ENCODE measurements around the gene EHD1. TPM values are rescaled to one million over a fixed set of nuclear protein-coding genes. Genes with fewer than 3 reads are reported as not detected.

Gene EHD1
- total RNA-seq, 1 experiment from 2014 or later: 110 TPM

- CTCF ChIA-PET: interaction anchor here (0.6 kb wide), 1 partner anchor 202 kb away, joined by 3 read pairs; no protein-coding TSS in a partner anchor
- no peaks in the 10 kb centered on the region for H3K27me3 ChIP-seq (ENCODE audit: insufficient read depth, low read depth)
- H3K4me3 ChIP-seq: peak overlapping the region; percentile 76; the same call in 1 of the 2 replicates
- POLR2A ChIA-PET (ENCODE audit: unreplicated experiment): interaction anchor here (0.5 to 0.6 kb wide), 2 partner anchors 20 to 577 kb away, joined by 3 to 4 read pairs; no protein-coding TSS in a partner anchor
- H3F3A ChIP-seq (ENCODE audit: insufficient read depth, low read depth): peaks cover 25% of the 10 kb centered on the region
- intact Hi-C loops (cut with micrococcal nuclease; ENCODE audit: unreplicated experiment): no loop called here
- H3K27ac ChIP-seq: peak overlapping the region; percentile 69
- H2AFZ ChIP-seq: no peak overlapping the region; the same call in 1 of the 2 replicates
- no peaks in the 10 kb centered on the region for H3K9me2 ChIP-seq (ENCODE audit: insufficient read depth)
- DNase-seq: no peak
- H3K9me3 ChIP-seq (ENCODE audit: insufficient read depth, low read depth): no peaks in the 10 kb centered on the region
- no peaks in the 10 kb centered on the region for H4K20me1 ChIP-seq (ENCODE audit: insufficient read depth)
- peaks cover 7% of the 10 kb centered on the region; the same call in 1 of the 2 replicates for H3K36me3 ChIP-seq (ENCODE audit: low read depth)
- H3K4me1 ChIP-seq (replicated peaks; ENCODE audit: insufficient read depth): peaks cover 26% of the 10 kb centered on the region
- peak overlapping the region; percentile 91 for H3K4me2 ChIP-seq
- BruUV-seq (replicated peaks): no TSS peak
- peaks cover 16% of the 10 kb centered on the region for H3K79me2 ChIP-seq (ENCODE audit: low read depth)
- TF ChIP-seq CTCF (conservative IDR thresholded peaks at IDR 0.05) (no peak), EZH2 (IDR thresholded peaks at IDR 0.05; ENCODE audit: low read depth) (no peak)
Measured at GRCh38 chr11:64804346-64805210, 73.8 kb downstream of the EHD1 start.

GRCh38 chr11:64803846-64804345, 74.5 kb downstream of the EHD1 start:
- CTCF ChIA-PET: interaction anchor here (0.6 kb wide), 1 partner anchor 203 kb away, joined by 3 read pairs; no protein-coding TSS in a partner anchor
- no peaks in the 10 kb centered on the region for H3K9me3 ChIP-seq (ENCODE audit: insufficient read depth, low read depth)
- no peaks in the 10 kb centered on the region for H3K9me2 ChIP-seq (ENCODE audit: insufficient read depth)
- BruUV-seq (replicated peaks): TSS peak; percentile 85
- H4K20me1 ChIP-seq (ENCODE audit: insufficient read depth): no peaks in the 10 kb centered on the region
- H3K36me3 ChIP-seq (ENCODE audit: low read depth): peaks cover 7% of the 10 kb centered on the region; the same call in 1 of the 2 replicates
- H3K4me1 ChIP-seq (replicated peaks; ENCODE audit: insufficient read depth): peaks cover 20% of the 10 kb centered on the region
- TF ChIP-seq EZH2 (IDR thresholded peaks at IDR 0.05; ENCODE audit: low read depth) (no peak), CTCF (conservative IDR thresholded peaks at IDR 0.05) (no peak)
- H2AFZ ChIP-seq: peak overlapping the region; percentile 88
- DNase-seq: no peak
- H3K4me2 ChIP-seq: peak overlapping the region; percentile 91
- POLR2A ChIA-PET (ENCODE audit: unreplicated experiment): interaction anchor here (0.5 to 0.7 kb wide), 4 partner anchors 21 to 1048 kb away, joined by 3 to 7 read pairs (median 5); no protein-coding TSS in a partner anchor
- H3K27me3 ChIP-seq (ENCODE audit: insufficient read depth, low read depth): no peaks in the 10 kb centered on the region
- peaks cover 21% of the 10 kb centered on the region for H3F3A ChIP-seq (ENCODE audit: insufficient read depth, low read depth)
- intact Hi-C loops (cut with micrococcal nuclease; ENCODE audit: unreplicated experiment): loop anchor here (1.0 kb wide), 1 partner anchor 39 kb away; no protein-coding TSS in a partner anchor
- peak overlapping the region; percentile 69 for H3K27ac ChIP-seq
- H3K4me3 ChIP-seq: peak overlapping the region; percentile 76
- peaks cover 9% of the 10 kb centered on the region for H3K79me2 ChIP-seq (ENCODE audit: low read depth)

DNA sequence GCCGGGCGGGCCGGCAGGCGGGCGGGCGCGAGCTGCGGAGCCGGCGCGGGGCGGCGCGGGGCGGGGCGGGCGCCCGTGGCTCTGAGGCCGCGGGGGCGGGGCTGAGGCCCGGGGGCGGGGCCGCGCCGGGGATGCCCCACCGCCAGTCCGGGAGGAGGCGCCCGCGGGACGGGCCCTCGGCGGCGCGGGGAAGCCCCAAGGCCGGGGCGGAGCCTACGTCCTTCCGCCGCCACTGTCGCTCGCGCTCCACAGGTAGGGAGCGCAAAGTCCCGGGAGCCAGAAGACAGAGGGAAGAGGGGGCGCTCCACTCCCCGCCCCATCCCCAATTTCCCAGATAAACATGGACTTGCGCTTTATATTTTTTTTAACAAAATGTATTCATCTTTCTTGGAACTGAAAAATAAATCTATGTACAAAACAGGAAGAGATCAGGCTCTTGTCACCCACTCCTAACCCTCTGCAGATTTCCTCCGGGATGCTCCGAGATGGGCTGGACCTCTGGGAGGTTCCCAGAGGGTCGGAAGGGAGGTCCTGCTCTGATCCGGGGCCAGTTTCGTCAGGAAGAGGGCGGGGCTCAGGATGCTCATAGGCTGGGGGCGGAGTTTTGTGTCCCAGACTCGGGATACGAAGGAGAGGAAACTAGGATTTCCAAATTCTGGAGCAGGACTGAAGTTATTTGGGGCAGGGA, 75.1 kb downstream of the EHD1 start, which contains the start of gene MAP4K2:
Gene MAP4K2 (minus strand): TSS at position 57 of the 688 bp plus-strand sequence. CDS start 65 bp downstream, outside the sequence.
- ChIA-PET CTCF (interaction anchor here (0.6 to 1.2 kb wide), 2 partner anchors 40 to 412 kb away, joined by 5 read pairs; no protein-coding TSS in a partner anchor), POLR2A (ENCODE audit: unreplicated experiment) (interaction anchor here (0.6 to 0.7 kb wide), 3 partner anchors 25 to 1048 kb away, joined by 6 to 9 read pairs (median 7); partner anchors contain the start of gene SF1)
- H3K27ac ChIP-seq: peak within 1 kb of the TSS; percentile 69
- no TSS peak for BruUV-seq (replicated peaks)
- H3F3A ChIP-seq (ENCODE audit: insufficient read depth, low read depth): peaks cover 21% of the 10 kb centered on the region
- no peaks in the 10 kb centered on the region for H3K27me3 ChIP-seq (ENCODE audit: insufficient read depth, low read depth)
- H2AFZ ChIP-seq: peak within 1 kb of the TSS; percentile 88
- H3K4me2 ChIP-seq: peak within 1 kb of the TSS; percentile 91
- H3K36me3 ChIP-seq (ENCODE audit: low read depth): peaks cover 7% of the 10 kb centered on the region; the same call in 1 of the 2 replicates
- DNase-seq: peak; percentile 72 to 93
- H3K79me2 ChIP-seq (ENCODE audit: low read depth): peaks cover 3% of the 10 kb centered on the region; the same call in 1 of the 2 replicates
- TF ChIP-seq CTCF (conservative IDR thresholded peaks at IDR 0.05): peak; percentile 47; the same call in 1 of the 2 replicates
- no peak for TF ChIP-seq EZH2 (IDR thresholded peaks at IDR 0.05; ENCODE audit: low read depth)
- no peaks in the 10 kb centered on the region for H4K20me1 ChIP-seq (ENCODE audit: insufficient read depth)
- no peaks in the 10 kb centered on the region for H3K9me3 ChIP-seq (ENCODE audit: insufficient read depth, low read depth)
- peak within 1 kb of the TSS; percentile 76 for H3K4me3 ChIP-seq
- H3K4me1 ChIP-seq (replicated peaks; ENCODE audit: insufficient read depth): peaks cover 20% of the 10 kb centered on the region
- H3K9me2 ChIP-seq (ENCODE audit: insufficient read depth): no peaks in the 10 kb centered on the region
- intact Hi-C loops (cut with micrococcal nuclease; ENCODE audit: unreplicated experiment): loop anchor here (1.0 kb wide), 1 partner anchor 40 kb away; no protein-coding TSS in a partner anchor

Data from PC-9 (cell line).